HG03460 (cell line): Measurements from ENCODE around the gene SCG5.
"Not testable (repeated sequence)": the region's sequence is repeated elsewhere in the genome, so short reads cannot be mapped to it uniquely, and the experiment has no call there.

Source experiments
- ATAC-seq: cut with Tn5 transposase; IDR thresholded peaks from one replicate; pipeline ENCODE4 v1.9.1; 2021; ENCODE audit not compliant: unreplicated experiment

The SCG5 gene, protein sequence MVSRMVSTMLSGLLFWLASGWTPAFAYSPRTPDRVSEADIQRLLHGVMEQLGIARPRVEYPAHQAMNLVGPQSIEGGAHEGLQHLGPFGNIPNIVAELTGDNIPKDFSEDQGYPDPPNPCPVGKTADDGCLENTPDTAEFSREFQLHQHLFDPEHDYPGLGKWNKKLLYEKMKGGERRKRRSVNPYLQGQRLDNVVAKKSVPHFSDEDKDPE

DNA sequence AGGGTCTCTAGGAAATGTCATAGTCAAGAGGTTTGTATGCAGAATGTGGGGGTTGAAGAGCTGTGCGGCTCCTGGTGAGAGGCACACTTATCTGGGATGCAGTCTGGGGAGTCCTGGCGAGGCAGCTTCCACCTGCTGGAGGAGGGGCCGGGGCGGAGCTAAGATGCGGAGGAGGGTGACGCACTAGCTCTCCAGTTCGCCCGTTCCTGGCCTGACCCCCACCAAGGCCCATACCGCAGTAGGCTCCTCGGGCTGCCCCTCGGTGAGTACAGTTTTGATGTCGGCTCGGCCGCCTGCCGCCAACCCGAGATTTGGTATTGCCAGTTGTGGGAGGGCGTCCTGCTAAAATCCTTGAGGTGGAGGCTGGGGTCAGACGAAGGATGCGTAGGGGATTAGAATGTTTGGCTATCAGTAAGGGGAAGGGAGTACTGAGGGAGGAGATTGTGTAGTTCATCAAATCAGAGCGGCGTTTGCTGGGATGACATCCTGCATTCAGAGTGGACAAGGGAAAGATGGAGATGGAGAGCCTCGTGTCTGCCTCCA lies at the start of gene SCG5:
SCG5 (plus strand) TSS at position 194 of the 543 bp plus-strand sequence. CDS start 1,883 bp downstream, outside the sequence.
- ATAC-seq = no peak

DNA sequence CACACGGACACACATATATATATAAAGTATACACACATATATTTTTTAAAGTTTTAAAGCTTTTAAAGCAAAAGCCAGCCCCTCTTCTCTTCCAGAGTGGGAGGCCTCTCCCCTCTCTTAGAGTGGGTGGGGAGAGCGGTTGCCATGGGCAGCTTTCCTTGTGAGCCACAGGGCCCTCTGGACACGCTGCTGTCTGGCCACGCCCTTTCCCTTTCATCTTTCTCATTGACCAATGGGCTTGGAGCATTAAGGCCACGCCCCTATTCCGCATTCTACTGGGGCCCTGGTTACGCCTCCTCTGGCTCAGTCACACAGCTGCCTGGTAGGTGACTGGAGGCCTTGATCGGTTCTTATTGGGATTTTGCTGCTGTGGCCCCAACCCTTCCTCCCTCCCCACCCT lies 48.4 kb upstream of the SCG5 start, which contains the start of gene GOLGA8N:
GOLGA8N (plus strand) TSS at position 306 of the 400 bp plus-strand sequence.
- not testable (repeated sequence) for ATAC-seq

DNA sequence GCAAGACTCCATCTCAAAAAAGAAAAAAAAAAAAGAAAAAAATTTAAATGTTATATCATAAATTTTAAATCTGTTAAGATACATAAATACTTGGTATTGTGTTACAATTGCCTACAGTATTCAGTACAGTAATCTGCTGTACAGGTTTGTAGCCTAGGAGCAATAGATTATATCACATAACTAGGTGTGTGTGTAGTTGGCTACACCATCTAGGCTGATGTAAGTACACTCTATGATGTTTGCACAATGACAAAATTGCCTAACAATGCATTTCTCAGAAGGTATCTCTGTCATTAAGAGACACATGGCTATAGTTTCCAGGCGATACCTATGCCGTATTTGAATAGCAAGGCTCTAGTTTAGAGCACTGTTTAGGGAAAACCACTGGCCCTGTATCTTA lies 32.0 kb upstream of the SCG5 start:
- ATAC-seq = not testable (repeated sequence)

DNA sequence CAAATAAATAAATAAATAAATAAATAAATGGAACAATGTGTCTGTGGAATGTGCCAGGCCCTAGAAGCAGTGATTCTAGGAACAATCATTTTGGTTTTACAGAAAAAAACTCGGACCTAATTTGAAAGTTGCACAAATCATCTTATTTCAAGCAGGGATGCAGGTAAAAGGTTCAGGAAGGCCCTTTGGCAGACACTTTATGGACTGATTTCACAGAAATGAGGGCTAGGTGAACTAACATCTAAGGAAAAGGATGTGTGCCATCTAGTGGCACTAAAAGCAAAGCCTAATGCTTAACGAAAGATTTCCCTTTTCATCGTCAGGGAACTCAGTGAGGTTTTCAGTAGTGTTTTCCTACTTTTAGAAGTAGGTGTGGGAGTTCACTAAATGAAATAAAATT lies 30.8 kb upstream of the SCG5 start:
- not testable (repeated sequence) for ATAC-seq

DNA sequence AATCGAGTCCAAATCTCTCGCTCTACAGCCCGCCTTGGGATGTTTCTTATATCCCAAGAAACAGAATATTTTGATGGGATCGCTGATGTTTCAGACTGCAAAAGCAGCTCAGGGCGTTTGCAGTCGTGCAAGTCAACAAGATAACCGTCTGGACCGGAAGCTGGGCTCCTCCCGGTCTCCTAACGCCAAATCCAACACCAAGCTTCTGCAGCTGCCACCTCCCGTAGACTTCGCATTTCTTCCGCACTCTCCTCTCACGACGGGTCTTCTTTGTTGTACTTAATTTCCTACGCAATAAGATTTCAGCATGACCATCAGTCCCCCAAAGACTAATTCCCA lies 26.8 kb upstream of the SCG5 start:
- ATAC-seq = peak; percentile 20

DNA sequence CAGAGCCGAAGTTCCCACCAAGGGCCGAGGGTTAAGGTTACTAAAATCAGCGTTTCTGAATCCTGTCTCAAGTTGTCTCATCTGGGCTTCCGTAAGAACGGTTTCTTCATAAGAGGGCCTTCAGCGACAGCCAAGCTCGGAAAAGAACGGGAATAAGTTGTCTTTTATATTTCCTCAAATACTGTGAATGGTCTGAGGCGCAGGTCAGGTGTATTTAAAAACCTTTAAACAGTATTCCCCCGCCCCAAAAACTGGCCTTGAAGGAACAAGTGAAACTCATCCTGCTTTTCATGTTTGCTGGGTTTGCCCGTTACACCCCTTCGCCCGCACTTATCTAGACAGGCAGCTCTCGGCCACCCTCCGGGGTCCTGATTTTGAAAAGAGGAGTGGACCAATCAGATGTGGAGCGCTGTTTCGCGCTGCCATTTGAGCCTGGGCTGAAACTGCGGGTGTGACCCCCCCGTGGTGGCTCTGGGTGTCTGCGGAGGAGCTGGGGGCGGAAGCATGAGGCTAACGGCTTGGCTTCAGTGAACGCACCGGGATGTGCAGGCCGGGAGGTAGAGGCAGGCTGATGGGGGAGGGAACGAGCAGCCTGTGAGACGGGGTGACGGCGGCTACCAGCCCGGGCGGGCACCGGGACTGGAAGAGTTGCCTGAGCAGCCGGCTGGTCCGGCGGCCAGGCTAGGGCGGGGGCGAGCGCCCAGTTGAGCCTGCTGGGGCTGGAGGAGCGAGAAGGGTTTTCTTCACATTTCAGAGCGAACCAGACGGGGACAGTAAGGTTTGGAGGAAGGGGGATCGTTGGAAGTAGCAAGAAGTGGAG lies 26.2 kb upstream of the SCG5 start, which contains the start of gene ARHGAP11A:
ARHGAP11A (plus strand) TSS at position 454 of the 820 bp plus-strand sequence. CDS start 708 bp downstream, outside the sequence.
- peak; percentile 73 for ATAC-seq

DNA sequence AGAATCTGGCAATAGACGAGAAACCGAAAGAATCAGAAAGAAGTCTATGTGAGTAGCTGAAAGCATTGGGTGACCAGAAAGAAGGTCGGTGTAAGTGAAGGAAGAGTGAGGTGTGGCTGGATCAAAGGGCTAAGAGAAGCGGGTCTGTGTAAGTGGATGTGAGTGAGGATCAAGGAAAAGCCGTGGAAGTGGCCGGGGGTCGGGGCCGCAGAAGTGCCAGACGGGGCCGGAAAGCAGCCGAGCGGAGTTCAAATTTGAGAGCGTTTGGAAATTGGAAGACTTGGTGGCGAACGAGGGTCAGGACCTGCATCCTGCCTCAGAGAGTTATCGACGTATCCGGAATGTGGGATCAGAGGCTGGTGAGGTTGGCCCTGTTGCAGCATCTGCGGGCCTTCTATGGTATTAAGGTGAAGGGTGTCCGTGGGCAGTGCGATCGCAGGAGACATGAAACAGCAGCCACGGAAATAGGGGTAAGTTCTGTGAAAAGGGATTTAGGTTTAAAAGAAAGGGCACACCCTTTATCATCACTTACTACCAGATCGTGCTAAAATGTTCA lies 25.6 kb upstream of the SCG5 start:
- peak; percentile 16 for ATAC-seq

DNA sequence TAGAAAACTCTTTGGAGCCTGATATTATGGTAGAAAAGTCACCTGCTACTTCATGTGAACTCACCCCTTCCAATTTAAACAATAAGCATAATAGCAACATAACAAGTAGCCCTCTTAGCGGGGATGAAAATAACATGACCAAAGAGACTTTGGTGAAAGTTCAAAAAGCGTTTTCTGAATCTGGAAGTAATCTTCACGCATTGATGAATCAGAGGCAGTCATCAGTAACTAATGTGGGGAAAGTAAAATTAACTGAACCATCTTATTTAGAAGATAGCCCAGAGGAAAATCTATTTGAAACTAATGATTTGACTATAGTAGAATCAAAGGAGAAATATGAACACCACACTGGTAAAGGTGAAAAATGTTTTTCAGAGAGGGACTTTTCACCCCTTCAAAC lies 5.1 kb upstream of the SCG5 start:
- no peak for ATAC-seq

DNA sequence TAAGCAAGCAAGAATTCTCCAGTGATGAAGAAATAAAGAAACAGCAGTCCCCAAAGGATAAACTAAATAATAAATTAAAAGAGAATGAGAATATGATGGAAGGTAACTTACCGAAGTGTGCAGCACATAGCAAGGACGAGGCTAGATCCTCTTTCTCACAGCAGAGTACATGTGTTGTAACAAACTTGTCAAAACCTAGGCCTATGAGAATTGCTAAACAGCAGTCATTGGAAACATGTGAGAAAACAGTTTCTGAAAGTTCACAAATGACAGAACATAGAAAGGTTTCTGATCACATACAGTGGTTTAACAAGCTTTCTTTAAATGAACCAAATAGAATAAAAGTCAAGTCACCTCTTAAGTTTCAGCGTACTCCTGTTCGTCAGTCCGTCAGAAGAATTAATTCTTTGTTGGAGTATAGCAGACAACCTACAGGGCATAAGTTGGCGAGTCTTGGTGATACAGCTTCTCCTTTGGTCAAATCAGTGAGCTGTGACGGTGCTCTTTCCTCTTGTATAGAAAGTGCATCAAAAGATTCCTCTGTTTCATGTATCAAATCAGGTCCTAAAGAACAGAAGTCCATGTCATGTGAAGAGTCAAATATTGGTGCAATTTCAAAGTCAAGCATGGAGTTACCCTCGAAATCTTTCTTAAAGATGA lies 4.5 kb upstream of the SCG5 start:
- no peak for ATAC-seq

DNA sequence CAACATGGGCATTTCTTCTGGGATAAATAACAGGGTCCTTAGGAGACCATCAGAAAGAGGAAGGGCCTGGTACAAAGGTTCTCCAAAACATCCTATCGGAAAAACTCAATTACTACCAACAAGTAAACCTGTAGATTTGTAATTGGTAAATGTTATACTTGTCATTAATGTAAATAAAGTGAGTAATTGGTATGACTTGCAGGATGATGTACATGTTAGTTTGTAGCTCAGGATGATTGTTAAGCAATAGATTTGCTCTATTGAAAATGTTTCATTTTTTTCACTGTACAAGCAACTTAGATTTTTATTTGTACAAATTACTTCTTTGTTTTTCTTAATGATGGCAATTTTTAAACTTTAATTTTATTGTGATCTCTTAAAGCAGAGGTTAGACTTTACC lies 3.8 kb upstream of the SCG5 start:
- ATAC-seq = no peak

DNA sequence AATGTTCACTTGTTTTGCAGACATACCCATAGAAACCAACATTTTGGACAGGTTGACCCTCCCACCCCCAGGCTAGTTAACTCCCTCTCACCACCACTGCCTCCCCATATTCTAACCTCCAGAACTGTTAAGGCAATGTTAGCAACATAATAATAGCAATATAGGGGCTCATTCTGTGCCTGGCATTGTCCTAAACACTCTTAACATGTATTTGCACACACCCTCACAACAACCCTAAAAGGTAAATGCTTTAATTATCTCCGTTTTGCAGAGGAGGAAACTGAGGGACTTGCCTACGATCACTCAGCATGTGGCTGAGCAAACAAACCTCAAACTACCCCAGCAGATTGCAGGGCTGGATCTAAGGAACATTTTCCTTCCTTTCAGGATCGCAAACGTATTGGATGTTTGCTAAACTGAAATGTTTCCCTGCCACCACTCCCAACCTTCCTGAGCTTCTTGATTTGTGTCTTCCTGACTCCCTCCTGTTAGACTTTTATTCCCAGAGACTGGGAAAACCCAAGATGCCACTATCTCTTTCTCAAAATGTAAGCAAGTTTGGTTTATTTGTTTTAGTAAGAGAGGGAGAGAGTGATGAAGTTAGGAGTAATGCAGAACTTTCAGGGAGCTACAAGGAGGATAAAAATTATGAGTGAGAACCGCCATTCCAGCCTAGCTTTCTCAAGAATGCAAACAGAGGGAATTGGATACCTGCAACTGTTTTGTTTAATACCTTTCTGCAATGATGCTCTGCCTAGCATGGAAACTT lies 1.3 kb downstream of the SCG5 start:
- no peak for ATAC-seq

DNA sequence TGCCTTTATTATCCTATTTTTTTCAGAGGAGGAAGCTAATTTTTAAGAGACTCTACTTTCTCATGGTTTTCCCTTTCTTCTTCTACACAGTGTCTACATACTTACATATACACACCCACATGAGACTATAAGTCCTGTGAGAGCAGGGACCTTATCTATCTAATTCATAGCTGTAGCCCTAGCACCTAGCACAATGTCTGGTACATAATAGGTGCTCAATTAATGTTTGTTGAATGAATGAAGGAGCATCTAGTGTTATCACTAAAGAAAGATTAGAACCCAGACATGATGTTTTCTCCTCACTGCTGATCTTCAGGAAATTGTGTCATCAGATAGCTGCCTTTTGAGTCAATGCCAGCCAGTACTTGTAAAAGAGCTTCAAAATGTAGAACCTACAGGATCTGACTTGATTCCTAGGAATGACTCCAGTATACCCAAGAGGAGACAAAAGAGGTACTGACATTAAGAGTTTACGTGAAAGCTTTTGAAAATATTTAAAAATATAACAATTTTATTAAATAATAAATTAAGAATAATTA lies 2.5 kb downstream of the SCG5 start:
- no peak for ATAC-seq

DNA sequence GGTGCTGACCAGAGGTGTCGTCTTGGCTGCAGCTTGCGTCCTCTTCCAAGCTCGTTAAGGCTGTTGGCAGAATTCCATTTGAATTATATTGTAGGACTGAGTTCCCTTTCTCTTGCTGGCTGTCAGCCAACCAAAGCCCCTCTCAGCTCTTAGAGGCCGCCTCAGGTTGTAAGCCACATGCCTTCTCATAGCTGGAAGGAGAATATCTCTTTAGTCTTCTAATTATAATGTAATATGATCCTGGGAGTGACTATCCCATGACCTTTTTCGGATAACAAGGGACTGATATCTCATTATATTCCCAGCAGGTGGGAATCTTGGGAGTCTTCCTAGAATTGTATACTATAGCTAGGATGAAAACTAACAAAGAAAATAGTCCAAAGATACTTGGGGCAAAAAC lies 4.8 kb downstream of the SCG5 start:
- ATAC-seq = no peak

DNA sequence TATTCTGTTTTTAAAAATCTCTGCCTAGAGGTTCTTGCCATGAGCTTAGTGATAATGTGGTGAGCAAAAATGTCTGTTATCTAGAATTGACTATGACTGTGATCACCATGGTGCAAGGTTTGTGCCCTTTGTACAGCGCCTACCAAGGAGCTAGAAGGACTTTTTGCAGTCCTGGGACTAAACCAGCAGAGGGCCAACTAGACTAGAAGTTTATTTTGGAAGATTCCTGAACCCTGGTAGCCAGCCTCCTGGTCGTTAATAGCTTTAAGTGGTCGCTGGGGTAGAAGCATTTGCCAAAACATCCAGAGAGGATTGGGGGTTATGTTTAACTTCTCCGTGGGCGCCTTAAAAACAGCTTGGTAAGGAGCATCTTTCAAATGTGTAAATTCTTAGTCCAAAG lies 7.8 kb downstream of the SCG5 start:
- ATAC-seq = no peak

DNA sequence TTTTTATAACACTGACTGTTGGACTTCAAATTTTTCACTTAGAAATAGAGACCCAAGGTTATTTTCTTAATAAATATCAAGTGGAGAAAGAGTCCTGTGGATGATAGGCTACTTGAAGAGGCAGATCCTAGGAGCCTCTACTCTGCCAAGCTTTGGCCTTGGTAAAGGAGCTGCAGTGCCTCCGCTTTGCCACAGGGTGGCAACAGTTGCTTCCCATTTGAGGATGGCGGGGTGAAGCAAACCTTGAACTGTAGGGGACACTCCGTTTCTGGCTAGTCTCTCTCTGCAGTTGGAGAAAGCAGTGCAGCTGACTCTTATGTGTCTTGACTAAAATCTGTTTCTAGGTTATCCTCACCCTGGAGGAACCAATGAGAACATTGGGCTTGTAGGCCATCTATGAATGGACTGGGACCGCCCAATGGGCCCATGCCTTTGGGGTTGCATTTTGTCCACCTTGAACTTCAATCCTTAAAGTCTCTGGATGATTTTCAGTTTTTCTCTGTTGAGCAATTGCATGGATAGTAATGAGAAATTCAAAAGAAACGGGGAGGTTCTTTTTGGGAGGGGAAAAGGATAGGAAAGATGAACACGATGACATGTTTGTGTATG lies 9.8 kb downstream of the SCG5 start:
- ATAC-seq = peak; percentile 65

DNA sequence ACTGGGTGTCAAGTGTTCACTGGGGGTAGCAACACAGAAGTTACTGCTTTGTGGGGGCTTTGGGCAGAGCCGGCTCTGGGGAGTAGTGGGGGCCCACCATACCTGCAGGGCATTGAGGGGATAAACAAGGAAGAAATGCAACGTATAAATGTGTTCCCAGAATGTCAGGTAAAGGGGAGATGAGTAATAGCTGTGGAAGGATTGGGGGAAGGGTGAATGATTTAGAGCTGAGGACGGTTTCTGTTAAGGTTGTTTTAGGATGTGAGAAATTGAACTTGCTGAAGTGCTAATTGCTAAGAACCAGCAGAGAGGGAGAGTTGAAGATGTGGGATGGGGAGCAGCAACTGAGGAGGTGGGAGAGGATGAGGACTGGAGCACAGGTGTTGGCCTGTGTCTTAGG lies 10.7 kb downstream of the SCG5 start:
- ATAC-seq = no peak

DNA sequence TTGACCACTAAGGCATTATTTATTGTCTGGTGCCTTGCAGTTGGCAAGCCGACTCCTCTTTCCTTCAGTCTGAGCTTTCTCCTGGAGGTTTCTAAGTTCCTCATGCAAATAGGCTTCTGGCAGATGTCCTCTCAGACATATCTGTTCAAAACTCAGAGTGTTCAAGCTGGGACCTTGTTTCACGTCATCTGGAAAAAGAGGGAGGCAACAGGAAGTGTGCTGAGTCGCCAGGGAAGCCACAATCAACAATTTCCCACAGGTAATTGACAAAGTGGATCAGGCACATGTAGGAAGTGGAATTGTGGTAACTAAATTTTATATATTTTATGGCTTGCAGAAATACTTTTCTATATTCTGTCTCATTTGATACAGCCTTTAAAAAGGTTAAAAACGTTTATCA lies 14.6 kb downstream of the SCG5 start:
- ATAC-seq = no peak

DNA sequence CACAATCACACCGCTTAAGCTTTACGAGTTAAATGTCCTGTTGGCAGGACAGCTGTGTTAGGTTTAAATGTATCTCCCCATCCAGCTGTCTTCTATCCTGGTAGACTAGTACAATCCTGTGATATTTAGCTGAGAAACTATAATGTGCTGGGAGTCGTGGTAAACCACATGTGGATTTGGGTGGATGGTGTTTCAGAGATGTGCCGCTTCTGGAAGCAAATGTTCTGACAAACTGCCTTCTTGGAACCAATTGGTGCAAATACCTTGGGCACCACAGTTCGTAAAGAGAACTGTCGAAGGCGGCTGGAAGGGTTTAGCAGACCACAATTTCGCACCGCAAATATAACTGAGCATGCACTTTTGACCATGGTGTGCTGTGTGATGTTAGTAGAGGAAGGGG lies 15.0 kb downstream of the SCG5 start:
- ATAC-seq = no peak

DNA sequence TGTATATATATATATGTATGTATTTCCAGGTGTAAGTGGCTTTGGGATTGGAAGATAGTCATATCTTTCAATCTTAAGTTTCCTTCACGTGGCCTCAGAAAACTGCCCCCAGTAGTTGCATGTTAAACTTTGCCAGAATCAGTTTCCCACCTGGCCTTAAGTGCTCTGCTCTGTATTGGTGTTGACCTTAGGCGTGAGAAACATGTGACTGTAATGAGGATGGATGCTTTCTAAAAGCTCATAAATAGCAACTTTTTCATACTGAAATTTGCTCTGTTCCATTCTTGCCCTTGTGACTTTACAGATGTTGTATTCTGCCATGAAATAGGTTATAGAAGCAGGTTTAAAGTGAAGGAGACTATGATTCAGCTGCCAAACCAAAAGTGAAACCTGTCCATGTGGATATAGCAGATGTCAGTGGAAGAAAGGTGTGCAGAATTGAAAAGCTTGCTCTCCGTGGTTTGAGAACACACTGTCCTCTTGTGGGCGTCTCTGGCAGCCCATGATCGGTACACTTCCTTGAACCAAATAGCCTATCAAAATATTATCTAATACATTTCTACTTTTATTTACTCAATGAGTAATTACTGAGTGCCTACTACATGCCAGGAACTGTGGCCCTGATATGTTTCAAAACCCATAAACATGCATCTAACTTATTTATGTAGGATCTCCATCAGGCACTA lies 15.8 kb downstream of the SCG5 start:
- ATAC-seq = no peak
